GM23338 (cell line): ENCODE data around the gene COL16A1. TPM values are rescaled to one million over a fixed set of nuclear protein-coding genes. Genes with fewer than 3 reads are reported as not detected.

ENCODE experiments used
- CTCF ChIP-seq, 2 experiments: fragments of 200-600 bp in 1 of 2; sonication (generic) in 1 of 2; conservative IDR thresholded peaks; 2 replicates each; pipeline versions ENCODE4 v1.5.1 to v1.6.1; 2016 to 2017; ENCODE audit warnings: antibody characterized with exemption in 2 of 2, low read depth in 2 of 2, mild to moderate bottlenecking in 2 of 2, moderate library complexity in 1 of 2
- ETS1 ChIP-seq: IDR thresholded peaks from 2 replicates; pipeline ENCODE4 v1.6.1; 2016; ENCODE audit warnings: antibody characterized with exemption
- EZH2 ChIP-seq: fragments of 200-600 bp; sonication (generic); IDR thresholded peaks from one replicate; pipeline ENCODE4 v1.8.0; 2017; ENCODE audit warnings: antibody characterized with exemption, mild to moderate bottlenecking, low read depth; ENCODE audit not compliant: unreplicated experiment
- JUNB ChIP-seq: IDR thresholded peaks from one replicate; pipeline ENCODE4 v1.6.1; 2016; ENCODE audit warnings: antibody characterized with exemption; ENCODE audit not compliant: unreplicated experiment
- NANOG ChIP-seq: IDR thresholded peaks from 2 replicates; pipeline ENCODE4 v1.6.1; 2016; ENCODE audit warnings: antibody characterized with exemption, borderline replicate concordance
- REST ChIP-seq: IDR thresholded peaks from one replicate; pipeline ENCODE4 v1.6.1; 2018; ENCODE audit warnings: antibody characterized with exemption; ENCODE audit not compliant: unreplicated experiment
- STAT1 ChIP-seq: IDR thresholded peaks from one replicate; pipeline ENCODE4 v1.6.1; 2016; ENCODE audit warnings: antibody characterized with exemption; ENCODE audit not compliant: unreplicated experiment
- ZNF331 ChIP-seq: fragments of 250-450 bp; sonication (Bioruptor Pico); IDR thresholded peaks from 2 replicates; pipeline ENCODE4 v1.5.0; 2020; ENCODE audit warnings: low read depth, mild to moderate bottlenecking, moderate library complexity
- ZNF462 ChIP-seq: fragments of 250-450 bp; sonication (Bioruptor Pico); IDR thresholded peaks from 2 replicates; pipeline ENCODE4 v1.5.0; 2020; ENCODE audit warnings: mild to moderate bottlenecking, moderate library complexity
- polyA plus RNA-seq: library from polyadenylated mRNA; unstranded; fragments of >200 nt; fragmentation: Nextera tagmentation; extraction: Ambion mirVana; gene quantifications from 2 replicates; pipeline ENCODE4 v1.2.1, GENCODE V29; 2016
- total RNA-seq: library from RNA; depleted of rRNA; stranded (reverse); fragments of >200 nt; shearing (Covaris generic); gene quantifications from 2 replicates; pipeline ENCODE4 v1.2.3, GENCODE V29; 2014

The COL16A1 gene
- total and polyA plus RNA-seq, 2 experiments from 2014 or later: 4.2 to 13.2 TPM

- no peak for TF ChIP-seq ZNF462 (CRISPR knock-in tag)
- no peak for TF ChIP-seq ZNF331
- TF ChIP-seq NANOG: no peak
- no peak for TF ChIP-seq ETS1
- TF ChIP-seq EZH2: no peak
- no peak for TF ChIP-seq STAT1
- no peak for TF ChIP-seq CTCF (conservative IDR thresholded peaks at IDR 0.05; ENCODE audit: low read depth in 2 of 2)
- no peak for TF ChIP-seq REST
- TF ChIP-seq JUNB: no peak
These were observed 48.1 kb downstream of the COL16A1 start (continued) for GRCh38 chr1:31655756-31656155.
